Thoracic aorta (tissue), 2 donors: ENCODE measurements around the gene AGPAT3. TPM values are rescaled to one million over a fixed set of nuclear protein-coding genes. Genes with fewer than 3 reads are reported as not detected.
"Not testable (repeated sequence)": the region's sequence is repeated elsewhere in the genome, so short reads cannot be mapped to it uniquely, and the experiment has no call there.

ENCODE experiments used
- ATAC-seq: fragments of 150-250 bp; one replicate; pipeline ENCODE4 v1.8.0; 2017; ENCODE audit warnings: low read depth; ENCODE audit not compliant: insufficient number of reproducible peaks, low FRiP score
- DNase-seq: peaks from one replicate; pipeline ENCODE4 v3.0.0-alpha.2; 2020; ENCODE audit warnings: low spot score
- H3K27ac ChIP-seq, 2 donors: fragments of 200-600 bp; sonication (generic); 1 replicate in 1 of 2; 2 replicates in 1 of 2; pipeline ENCODE4 v1.5.1; 2016; ENCODE audit warnings: mild to moderate bottlenecking in 2 of 2, moderate library complexity in 2 of 2
- H3K27me3 ChIP-seq: fragments of 200-600 bp; sonication (generic); replicated peaks from 2 replicates; pipeline ENCODE4 v1.6.0; 2016; ENCODE audit warnings: mild to moderate bottlenecking; ENCODE audit not compliant: insufficient read depth
- H3K36me3 ChIP-seq: fragments of 200-600 bp; sonication (generic); one replicate; pipeline ENCODE4 v1.5.1; 2016
- H3K4me1 ChIP-seq, 2 donors: fragments of 200-600 bp; sonication (generic); 1 replicate in 1 of 2; 2 replicates in 1 of 2; pipeline versions ENCODE4 v1.5.1 to v1.6.0; 2016; ENCODE audit warnings: low read depth in 2 of 2, mild to moderate bottlenecking in 1 of 2; ENCODE audit not compliant: control insufficient read depth in 1 of 2
- H3K4me3 ChIP-seq: fragments of 200-600 bp; sonication (generic); 2 replicates; pipeline ENCODE4 v1.5.1; 2016; ENCODE audit warnings: mild to moderate bottlenecking
- H3K9me3 ChIP-seq: fragments of 200-600 bp; sonication (generic); 2 replicates; pipeline ENCODE4 v1.5.1; 2016
- total RNA-seq, 2 donors: library from RNA; depleted of rRNA; stranded (reverse); fragments of >200 nt; gene quantifications; one replicate each; pipeline versions ENCODE4 v1.1.0 to v1.2.3, GENCODE V29; 2016
- TF ChIP-seq, protein P1 (sequence below): fragments of 200-600 bp; sonication (generic); IDR thresholded peaks from one replicate; pipeline ENCODE4 v1.5.1; 2019; ENCODE audit warnings: antibody characterized with exemption

Gene AGPAT3
- total RNA-seq, 2 donors from 2014 or later = 32.8 to 37.9 TPM

GRCh38 chr21:43893536-43894205 is 28.6 kb downstream of the AGPAT3 start:
- ATAC-seq = no peak
- Histone ChIP-seq H3K36me3 (no peaks in the 10 kb centered on the region), H3K4me1 (no peaks in the 10 kb centered on the region), H3K27ac (no peak overlapping the region), H3K4me3 (no peak overlapping the region), H3K9me3 (no peaks in the 10 kb centered on the region), H3K27me3 (no peaks in the 10 kb centered on the region)
- no peak for DNase-seq
- TF ChIP-seq, protein P1, sequence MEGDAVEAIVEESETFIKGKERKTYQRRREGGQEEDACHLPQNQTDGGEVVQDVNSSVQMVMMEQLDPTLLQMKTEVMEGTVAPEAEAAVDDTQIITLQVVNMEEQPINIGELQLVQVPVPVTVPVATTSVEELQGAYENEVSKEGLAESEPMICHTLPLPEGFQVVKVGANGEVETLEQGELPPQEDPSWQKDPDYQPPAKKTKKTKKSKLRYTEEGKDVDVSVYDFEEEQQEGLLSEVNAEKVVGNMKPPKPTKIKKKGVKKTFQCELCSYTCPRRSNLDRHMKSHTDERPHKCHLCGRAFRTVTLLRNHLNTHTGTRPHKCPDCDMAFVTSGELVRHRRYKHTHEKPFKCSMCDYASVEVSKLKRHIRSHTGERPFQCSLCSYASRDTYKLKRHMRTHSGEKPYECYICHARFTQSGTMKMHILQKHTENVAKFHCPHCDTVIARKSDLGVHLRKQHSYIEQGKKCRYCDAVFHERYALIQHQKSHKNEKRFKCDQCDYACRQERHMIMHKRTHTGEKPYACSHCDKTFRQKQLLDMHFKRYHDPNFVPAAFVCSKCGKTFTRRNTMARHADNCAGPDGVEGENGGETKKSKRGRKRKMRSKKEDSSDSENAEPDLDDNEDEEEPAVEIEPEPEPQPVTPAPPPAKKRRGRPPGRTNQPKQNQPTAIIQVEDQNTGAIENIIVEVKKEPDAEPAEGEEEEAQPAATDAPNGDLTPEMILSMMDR = no peak

- TF ChIP-seq, protein P1 = no peak
- no peaks in the 10 kb centered on the region for H3K4me1 ChIP-seq
- H3K27me3 ChIP-seq = no peaks in the 10 kb centered on the region
- H3K9me3 ChIP-seq = no peaks in the 10 kb centered on the region
- no peak for DNase-seq
- ATAC-seq = no peak
- no peak overlapping the region for H3K4me3 ChIP-seq
- peaks cover 4% of the 10 kb centered on the region for H3K36me3 ChIP-seq
- no peak overlapping the region for H3K27ac ChIP-seq
These were observed 29.2 kb downstream of the AGPAT3 start for GRCh38 chr21:43894206-43894577.

DNA sequence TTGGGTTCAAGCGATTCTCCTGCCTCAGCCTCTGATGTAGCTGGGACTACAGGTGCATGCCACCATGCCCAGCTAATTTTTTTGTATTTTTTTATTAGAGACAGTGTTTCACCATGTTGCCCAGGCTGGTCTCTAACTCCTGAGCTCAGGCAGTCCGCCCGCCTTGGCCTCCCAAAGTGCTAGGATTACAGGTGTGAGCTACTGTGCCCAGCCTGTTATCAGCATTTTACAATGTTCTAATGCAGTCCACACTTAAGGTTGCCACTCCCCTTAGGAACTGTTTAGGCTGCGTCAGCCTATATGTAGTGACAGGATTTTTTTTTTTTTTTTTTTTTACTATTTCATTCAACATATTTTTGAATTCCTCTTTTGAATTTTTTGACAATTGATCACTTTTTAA is 30.2 kb downstream of the AGPAT3 start:
- H3K27ac ChIP-seq = no peak overlapping the region
- peaks cover 10% of the 10 kb centered on the region for H3K36me3 ChIP-seq
- TF ChIP-seq, protein P1 = no peak
- ATAC-seq (no peak), DNase-seq (no peak)
- no peaks in the 10 kb centered on the region for H3K9me3 ChIP-seq
- H3K27me3 ChIP-seq = no peaks in the 10 kb centered on the region
- no peaks in the 10 kb centered on the region for H3K4me1 ChIP-seq
- H3K4me3 ChIP-seq = no peak overlapping the region

- not testable (repeated sequence) for H3K4me1 ChIP-seq, H3K27me3 ChIP-seq, DNase-seq, H3K4me3 ChIP-seq, H3K27ac ChIP-seq, H3K9me3 ChIP-seq, ATAC-seq
- H3K36me3 ChIP-seq = peaks cover 10% of the 10 kb centered on the region
These were observed 31.8 kb downstream of the AGPAT3 start for GRCh38 chr21:43896696-43897299.

DNA sequence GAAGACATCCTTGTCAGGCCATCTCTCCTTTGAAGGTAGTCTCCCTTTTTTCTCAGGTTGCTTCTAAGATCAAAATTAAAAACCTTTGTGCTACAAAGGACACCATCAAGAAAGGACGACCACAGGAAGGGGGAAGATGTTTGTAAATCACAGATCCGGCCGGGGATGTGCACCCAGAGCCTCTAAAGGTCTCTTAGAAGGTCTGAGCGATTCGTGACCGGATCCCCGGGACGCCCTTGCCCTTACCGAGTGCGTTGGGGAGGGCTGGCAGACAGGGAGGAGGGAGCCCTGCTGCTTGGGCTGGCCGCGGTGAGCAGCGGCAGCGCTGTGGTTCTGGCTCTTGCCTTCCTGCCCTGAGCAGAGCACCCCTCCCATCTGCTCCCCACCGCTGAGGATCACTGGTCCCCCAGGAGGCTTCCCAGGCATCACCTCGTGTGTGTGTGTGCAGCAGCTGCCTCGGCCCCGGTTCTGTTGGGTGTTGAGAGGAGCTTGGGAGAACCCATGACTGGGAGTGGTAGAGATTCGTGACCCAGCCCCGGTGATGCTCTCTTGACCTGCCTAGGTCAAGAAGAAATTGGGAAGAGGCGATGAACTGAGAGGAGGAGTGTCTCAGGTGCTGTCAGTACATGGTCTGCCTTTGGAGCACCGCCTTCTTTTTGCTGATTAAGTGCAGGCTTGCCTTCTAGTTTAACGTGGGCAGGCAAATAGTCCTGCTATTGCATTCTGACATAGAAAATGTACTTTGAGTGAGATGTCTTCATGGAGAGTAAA is 34.5 kb downstream of the AGPAT3 start:
- H3K4me3 ChIP-seq = no peak overlapping the region
- ATAC-seq (no peak), DNase-seq (no peak)
- H3K27me3 ChIP-seq = no peaks in the 10 kb centered on the region
- H3K4me1 ChIP-seq = no peaks in the 10 kb centered on the region
- peaks cover 10% of the 10 kb centered on the region for H3K36me3 ChIP-seq
- no peak overlapping the region for H3K27ac ChIP-seq
- TF ChIP-seq, protein P1 = no peak
- no peaks in the 10 kb centered on the region for H3K9me3 ChIP-seq
